ENCODE measurements around the gene ALDH1L1. TPM values are rescaled to one million over a fixed set of nuclear protein-coding genes. Genes with fewer than 3 reads are reported as not detected.

The ALDH1L1 gene
- total and polyA plus RNA-seq, 2 of the 8 experiments (the other 6 are each of a cell fraction or from before 2014, with no cell fraction given) = 0.98 to 1.6 TPM

DNA sequence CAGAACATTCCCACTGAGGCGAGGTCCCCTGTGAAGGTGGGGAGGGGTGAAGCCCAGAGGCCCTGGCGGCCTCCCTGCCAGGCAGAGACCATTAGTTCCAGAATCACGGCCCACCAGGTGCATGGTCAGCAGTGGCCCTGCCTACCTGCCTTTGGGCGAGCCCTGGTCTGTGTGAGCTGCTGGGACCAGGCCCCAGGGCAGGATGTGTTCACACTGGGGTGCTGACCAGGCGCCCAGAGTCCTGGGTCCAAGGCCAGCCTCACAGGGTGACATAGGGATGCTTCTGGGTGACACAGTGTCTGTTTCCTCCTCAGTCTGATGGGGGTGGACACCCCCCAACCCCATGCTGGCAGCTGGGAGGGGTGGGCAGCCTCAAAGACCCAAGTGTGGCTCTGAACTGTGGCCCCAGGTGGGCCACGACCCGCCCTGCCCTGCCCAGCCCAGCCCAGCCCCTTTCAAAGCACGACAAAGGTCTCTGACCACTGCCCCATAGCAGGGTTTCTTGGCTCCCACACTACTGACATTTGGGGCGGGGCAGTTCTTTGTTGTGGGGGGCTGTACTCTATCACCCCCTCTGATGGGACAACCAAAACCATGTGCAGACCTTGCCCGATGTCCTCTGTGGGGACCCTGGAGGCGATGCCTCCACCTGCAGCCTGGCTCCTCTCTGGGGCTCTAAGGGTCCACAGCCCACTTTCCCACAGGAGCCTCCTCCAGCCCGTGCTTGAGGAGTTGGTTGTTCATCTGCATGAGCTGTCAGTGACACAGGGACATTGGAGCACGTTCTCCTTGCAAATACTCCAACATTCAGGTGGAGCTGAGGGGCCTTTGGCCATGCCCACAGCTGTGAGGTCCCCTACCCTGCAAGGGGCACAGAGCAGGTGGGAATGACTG lies 51.6 kb downstream of the ALDH1L1 start (continued):
- TF ChIP-seq, protein P1, sequence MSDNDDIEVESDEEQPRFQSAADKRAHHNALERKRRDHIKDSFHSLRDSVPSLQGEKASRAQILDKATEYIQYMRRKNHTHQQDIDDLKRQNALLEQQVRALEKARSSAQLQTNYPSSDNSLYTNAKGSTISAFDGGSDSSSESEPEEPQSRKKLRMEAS (IDR thresholded peaks at IDR 0.05) = no peak
